Body of pancreas (tissue), 4 donors: ENCODE data around the gene RILPL2. TPM values are rescaled to one million over a fixed set of nuclear protein-coding genes. Genes with fewer than 3 reads are reported as not detected.

Source experiments
- ATAC-seq: fragments of 150-250 bp; one replicate; pipeline ENCODE4 v1.9.1; 2016
- DNase-seq, 4 donors: peaks; one replicate each; pipeline ENCODE4 v3.0.0-alpha.2; 2019
- H3K27ac ChIP-seq, 4 donors: fragments of 200-600 bp; sonication (generic); 1 replicate in 3 of 4; 2 replicates in 1 of 4; pipeline versions ENCODE4 v1.5.1 to v1.6.1; 2016 to 2019; ENCODE audit warnings: mild to moderate bottlenecking in 1 of 4, mixed read lengths in 1 of 4, moderate library complexity in 1 of 4
- H3K27me3 ChIP-seq, 2 donors: fragments of 200-600 bp; sonication (generic); one replicate each; pipeline ENCODE4 v1.6.0; 2016; ENCODE audit warnings: mild to moderate bottlenecking in 1 of 2
- H3K36me3 ChIP-seq, 2 donors: fragments of 200-600 bp; sonication (generic); replicated peaks in 1 of 2; 2 replicates each; pipeline ENCODE4 v1.5.1; 2016; ENCODE audit warnings: low read depth in 2 of 2; ENCODE audit not compliant: insufficient read depth in 1 of 2
- H3K4me1 ChIP-seq: fragments of 200-600 bp; sonication (generic); one replicate; pipeline ENCODE4 v1.6.0; 2016
- H3K4me3 ChIP-seq, 2 donors: fragments of 200-600 bp; sonication (generic); 1 replicate in 1 of 2; 2 replicates in 1 of 2; pipeline ENCODE4 v1.5.1; 2016 to 2019
- H3K9me3 ChIP-seq, 3 donors: fragments of 200-600 bp; sonication (generic); 1 replicate in 2 of 3; 2 replicates in 1 of 3; pipeline ENCODE4 v1.5.1; 2016
- POLR2A ChIP-seq, 3 donors: fragments of 450-650 bp; IDR thresholded peaks; one replicate each; pipeline ENCODE4 v1.6.1; 2016; ENCODE audit warnings: antibody characterized with exemption in 3 of 3, mild to moderate bottlenecking in 2 of 3
- WGBS, 2 donors: methylation state at CpG; one replicate each; pipeline ENCODE4 v1.1.5; 2017; 5-methylcytosine and 5-hydroxymethylcytosine counted together
- intact Hi-C: fragments of 100-400 bp; cut with DNase I; formaldehyde crosslinking; loops from one replicate; pipeline ENCODE4 v1.15.1; 2023
- total RNA-seq, 2 donors: library from RNA; depleted of rRNA; stranded (reverse); fragments of >200 nt; gene quantifications; one replicate each; pipeline ENCODE4 v1.1.0, GENCODE V29; 2016
- TF ChIP-seq, protein P1 (sequence below), 7 experiments: fragments of 450-650 bp in 4 of 7; fragments of 200-600 bp in 3 of 7; sonication (generic) in 3 of 7; IDR thresholded peaks; one replicate each; pipeline ENCODE4 v1.5.1; 2016 to 2019; ENCODE audit warnings: antibody characterized with exemption in 7 of 7

The RILPL2 gene
- total RNA-seq, 2 donors from 2014 or later = 2.6 TPM

DNA sequence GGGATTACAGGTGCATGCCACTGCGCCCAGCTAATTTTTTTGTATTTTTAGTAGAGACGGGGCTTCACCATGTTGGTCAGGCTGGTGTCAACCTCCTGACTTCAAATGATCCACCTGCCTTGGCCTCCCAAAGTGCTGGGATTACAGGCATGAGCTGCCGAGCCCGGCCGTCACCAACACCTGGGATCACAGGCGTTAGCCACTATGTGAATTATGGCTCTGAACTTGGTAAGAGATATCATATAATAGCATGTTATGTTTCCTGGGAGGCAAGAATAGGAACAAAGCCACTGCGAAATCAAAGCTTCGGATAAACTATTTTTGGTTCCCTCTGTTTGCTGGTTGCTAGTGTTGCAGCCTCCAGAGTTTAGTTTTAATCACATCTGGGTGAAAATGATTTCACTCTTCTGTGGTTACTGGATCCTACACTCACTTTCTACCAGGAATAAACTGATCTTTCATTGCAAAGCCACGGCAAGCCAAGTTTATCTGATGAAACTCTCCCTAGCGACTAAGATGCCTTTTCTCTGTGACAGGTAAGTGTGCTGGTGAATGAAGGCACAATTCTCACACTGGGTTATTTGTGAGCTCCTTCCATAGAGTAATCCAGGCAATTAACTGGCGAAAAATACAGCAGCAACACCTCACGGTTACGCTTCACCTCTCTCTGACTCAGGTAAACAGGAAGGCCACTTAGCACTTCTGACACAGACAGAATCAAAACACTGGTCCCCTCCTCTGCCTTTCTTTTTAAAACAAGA lies 38.2 kb upstream of the RILPL2 start:
- Histone ChIP-seq H3K9me3 (no peaks in the 10 kb centered on the region), H3K36me3 (peaks cover 0 to 2% of the 10 kb centered on the region in 2 donors), H3K27me3 (no peaks in the 10 kb centered on the region), H3K4me3 (no peak overlapping the region), H3K4me1 (no peaks in the 10 kb centered on the region), H3K27ac (no peak overlapping the region)
- DNase-seq = no peak
- no peak for TF ChIP-seq POLR2A (IDR thresholded peaks at IDR 0.05)
- TF ChIP-seq, protein P1, sequence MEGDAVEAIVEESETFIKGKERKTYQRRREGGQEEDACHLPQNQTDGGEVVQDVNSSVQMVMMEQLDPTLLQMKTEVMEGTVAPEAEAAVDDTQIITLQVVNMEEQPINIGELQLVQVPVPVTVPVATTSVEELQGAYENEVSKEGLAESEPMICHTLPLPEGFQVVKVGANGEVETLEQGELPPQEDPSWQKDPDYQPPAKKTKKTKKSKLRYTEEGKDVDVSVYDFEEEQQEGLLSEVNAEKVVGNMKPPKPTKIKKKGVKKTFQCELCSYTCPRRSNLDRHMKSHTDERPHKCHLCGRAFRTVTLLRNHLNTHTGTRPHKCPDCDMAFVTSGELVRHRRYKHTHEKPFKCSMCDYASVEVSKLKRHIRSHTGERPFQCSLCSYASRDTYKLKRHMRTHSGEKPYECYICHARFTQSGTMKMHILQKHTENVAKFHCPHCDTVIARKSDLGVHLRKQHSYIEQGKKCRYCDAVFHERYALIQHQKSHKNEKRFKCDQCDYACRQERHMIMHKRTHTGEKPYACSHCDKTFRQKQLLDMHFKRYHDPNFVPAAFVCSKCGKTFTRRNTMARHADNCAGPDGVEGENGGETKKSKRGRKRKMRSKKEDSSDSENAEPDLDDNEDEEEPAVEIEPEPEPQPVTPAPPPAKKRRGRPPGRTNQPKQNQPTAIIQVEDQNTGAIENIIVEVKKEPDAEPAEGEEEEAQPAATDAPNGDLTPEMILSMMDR (IDR thresholded peaks at IDR 0.05) = no peak
- no peak for ATAC-seq
- 79 to 89% methylated on average over 13 of the region's 13 CpGs for WGBS, 2 donors
- intact Hi-C loops = no loop called here

DNA sequence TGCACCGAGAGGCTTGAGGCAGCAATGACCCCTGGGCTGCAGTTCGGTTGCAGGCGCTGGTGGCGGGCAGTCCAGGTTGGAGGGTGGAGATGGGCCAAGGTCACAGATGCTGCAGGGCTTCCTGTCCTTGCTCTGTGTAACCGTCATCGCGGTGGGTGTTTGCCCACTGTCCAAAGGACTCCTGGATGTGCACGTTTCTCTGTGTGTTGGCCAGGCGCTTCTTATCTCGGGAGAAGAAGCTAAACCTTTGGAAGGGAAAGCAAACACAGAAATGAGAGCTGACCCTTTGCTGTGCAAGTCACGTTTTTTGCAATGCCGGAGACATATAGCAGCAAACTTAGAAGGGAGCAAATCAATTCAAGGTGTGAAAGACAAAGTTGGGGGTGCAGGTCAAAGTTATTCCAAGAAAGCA lies 36.0 kb upstream of the RILPL2 start:
- Histone ChIP-seq H3K4me1 (no peaks in the 10 kb centered on the region), H3K27ac (no peak overlapping the region), H3K27me3 (no peaks in the 10 kb centered on the region), H3K9me3 (no peaks in the 10 kb centered on the region), H3K36me3 (peaks cover 0 to 2% of the 10 kb centered on the region in 2 donors), H3K4me3 (no peak overlapping the region)
- DNase-seq (no peak), ATAC-seq (no peak)
- intact Hi-C loops = no loop called here
- TF ChIP-seq, protein P1 (IDR thresholded peaks at IDR 0.05) = no peak
- TF ChIP-seq POLR2A (IDR thresholded peaks at IDR 0.05) = no peak
- 65 to 78% methylated on average over 12 of the region's 12 CpGs for WGBS, 2 donors

DNA sequence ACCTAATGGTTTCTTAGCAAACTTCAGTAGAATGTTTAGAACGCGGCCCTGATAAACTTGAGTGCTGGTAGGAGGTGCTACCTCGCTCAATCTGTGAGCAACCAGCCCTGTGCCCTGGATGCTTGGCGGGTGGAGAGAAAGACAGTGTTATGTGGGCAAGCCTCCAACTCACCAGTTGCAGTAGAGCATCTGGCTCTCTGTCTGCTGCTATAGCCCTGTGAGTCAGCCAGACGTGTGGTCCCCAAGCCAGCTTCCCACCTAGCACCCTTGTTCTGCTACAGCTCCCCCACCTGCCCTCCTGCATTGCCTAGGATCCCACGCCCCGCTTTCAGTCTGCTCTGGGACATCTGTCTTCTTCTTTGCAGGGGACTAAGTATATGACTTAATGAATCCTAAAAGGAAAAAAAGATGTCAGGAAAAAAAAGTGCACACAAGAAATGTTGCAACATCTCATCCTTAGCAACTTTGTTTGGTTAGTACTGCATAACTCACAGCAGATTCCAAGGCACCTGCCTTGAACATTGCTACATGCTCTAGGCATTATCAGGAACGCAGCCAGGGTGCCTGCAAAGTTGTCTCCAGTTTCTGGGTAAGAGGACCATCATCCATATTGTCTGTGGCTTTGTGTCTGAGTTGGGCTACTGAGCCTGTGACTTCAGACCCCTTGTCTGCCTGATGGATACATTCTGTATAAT lies 35.0 kb upstream of the RILPL2 start:
- Histone ChIP-seq H3K36me3 (peaks cover 0 to 2% of the 10 kb centered on the region in 2 donors), H3K4me3 (no peak overlapping the region), H3K9me3 (no peaks in the 10 kb centered on the region), H3K27ac (no peak overlapping the region), H3K27me3 (no peaks in the 10 kb centered on the region), H3K4me1 (no peaks in the 10 kb centered on the region)
- TF ChIP-seq, protein P1 (IDR thresholded peaks at IDR 0.05) = no peak
- no peak for TF ChIP-seq POLR2A (IDR thresholded peaks at IDR 0.05)
- 81 to 82% methylated on average over 8 of the region's 8 CpGs for WGBS, 2 donors
- ATAC-seq (no peak), DNase-seq (no peak)
- intact Hi-C loops = no loop called here

DNA sequence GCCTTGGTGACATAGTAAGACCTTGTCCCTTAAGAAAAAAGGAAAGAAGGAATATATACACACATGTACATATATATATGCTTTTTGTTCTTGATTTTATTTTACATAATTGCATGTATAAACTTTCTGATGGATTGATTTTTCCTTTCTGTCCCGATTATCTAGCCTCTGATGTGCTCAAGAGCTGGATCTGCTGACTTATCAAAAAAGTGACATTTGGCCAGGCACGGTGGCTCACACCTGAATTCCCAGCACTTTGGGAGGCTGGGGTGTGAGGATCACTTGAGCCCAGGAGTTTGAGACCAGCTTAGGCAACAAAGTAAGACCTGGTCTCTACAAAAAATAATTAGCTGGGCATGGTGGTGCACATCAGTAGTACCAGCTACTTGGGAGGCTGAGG lies 33.5 kb upstream of the RILPL2 start:
- no peak for ATAC-seq
- no peak for DNase-seq
- 73 to 86% methylated on average over 2 of the region's 2 CpGs for WGBS, 2 donors
- H3K4me3 ChIP-seq = no peak overlapping the region
- no peaks in the 10 kb centered on the region for H3K9me3 ChIP-seq
- no peak overlapping the region for H3K27ac ChIP-seq
- no peaks in the 10 kb centered on the region for H3K27me3 ChIP-seq
- intact Hi-C loops = no loop called here
- no peaks in the 10 kb centered on the region for H3K4me1 ChIP-seq
- H3K36me3 ChIP-seq = peaks cover 0 to 2% of the 10 kb centered on the region in 2 donors
- TF ChIP-seq POLR2A (IDR thresholded peaks at IDR 0.05) = no peak
- TF ChIP-seq, protein P1 (IDR thresholded peaks at IDR 0.05) = no peak
